ENCODE results near the gene COG2. TPM values are rescaled to one million over a fixed set of nuclear protein-coding genes. Genes with fewer than 3 reads are reported as not detected.

COG2 gene
- total and polyA plus RNA-seq, 2 of the 13 experiments (the other 11 are each of a cell fraction or from before 2014, with no cell fraction given) = 16.8 to 36.3 TPM

DNA sequence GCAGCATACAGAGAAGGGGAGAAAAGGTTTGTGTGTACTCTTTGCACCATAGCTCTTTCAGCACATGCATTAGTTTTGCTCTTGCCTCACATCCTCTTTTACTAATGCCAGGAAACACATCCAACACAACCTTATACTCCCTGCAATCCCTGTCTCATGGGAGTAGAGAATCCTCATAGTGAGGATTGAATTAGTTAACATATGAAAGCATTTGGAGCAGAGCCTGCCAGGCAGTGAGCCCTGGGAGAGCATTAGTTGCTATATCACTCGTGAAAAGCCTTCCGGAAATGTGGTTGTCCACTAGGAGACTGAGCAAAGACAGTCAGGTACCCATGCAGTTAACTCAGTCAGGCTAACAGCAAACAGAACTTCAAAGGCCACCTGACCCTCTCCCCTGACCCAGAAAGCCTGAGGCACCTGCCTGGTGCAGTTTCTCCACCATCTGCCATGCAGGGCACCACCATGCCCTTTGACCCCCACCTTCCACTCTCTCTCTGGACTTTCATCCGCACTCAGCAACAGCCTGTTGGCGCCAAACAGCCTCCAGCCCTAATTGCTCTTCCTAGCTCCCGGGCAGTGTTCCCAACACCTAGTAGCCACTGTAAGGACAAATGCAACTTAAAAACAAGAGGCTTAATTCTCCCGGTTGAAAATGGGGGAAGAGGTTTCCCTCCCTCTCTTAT is 86.6 kb downstream of the COG2 start (continued):
- TF ChIP-seq, protein P1, sequence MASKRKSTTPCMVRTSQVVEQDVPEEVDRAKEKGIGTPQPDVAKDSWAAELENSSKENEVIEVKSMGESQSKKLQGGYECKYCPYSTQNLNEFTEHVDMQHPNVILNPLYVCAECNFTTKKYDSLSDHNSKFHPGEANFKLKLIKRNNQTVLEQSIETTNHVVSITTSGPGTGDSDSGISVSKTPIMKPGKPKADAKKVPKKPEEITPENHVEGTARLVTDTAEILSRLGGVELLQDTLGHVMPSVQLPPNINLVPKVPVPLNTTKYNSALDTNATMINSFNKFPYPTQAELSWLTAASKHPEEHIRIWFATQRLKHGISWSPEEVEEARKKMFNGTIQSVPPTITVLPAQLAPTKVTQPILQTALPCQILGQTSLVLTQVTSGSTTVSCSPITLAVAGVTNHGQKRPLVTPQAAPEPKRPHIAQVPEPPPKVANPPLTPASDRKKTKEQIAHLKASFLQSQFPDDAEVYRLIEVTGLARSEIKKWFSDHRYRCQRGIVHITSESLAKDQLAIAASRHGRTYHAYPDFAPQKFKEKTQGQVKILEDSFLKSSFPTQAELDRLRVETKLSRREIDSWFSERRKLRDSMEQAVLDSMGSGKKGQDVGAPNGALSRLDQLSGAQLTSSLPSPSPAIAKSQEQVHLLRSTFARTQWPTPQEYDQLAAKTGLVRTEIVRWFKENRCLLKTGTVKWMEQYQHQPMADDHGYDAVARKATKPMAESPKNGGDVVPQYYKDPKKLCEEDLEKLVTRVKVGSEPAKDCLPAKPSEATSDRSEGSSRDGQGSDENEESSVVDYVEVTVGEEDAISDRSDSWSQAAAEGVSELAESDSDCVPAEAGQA (IDR thresholded peaks at IDR 0.05; ENCODE audit: low read depth) = peak; percentile 45; the same call in 1 of the 2 replicates
- TF ChIP-seq, protein P1 (CRISPR knock-in tag; IDR thresholded peaks at IDR 0.05; ENCODE audit: borderline replicate concordance) = no peak
- TF ChIP-seq POLR2AphosphoS2 (IDR thresholded peaks at IDR 0.05; ENCODE audit: low read depth, low read length) = no peak
- TF ChIP-seq SMARCE1 (IDR thresholded peaks at IDR 0.05; ENCODE audit: borderline replicate concordance) = no peak
- TF ChIP-seq FIP1L1 (IDR thresholded peaks at IDR 0.05; ENCODE audit: borderline replicate concordance, insufficient read depth, low read depth, low read length) = no peak
- TF ChIP-seq, protein P2, sequence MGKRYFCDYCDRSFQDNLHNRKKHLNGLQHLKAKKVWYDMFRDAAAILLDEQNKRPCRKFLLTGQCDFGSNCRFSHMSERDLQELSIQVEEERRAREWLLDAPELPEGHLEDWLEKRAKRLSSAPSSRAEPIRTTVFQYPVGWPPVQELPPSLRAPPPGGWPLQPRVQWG (CRISPR knock-in tag; IDR thresholded peaks at IDR 0.05; ENCODE audit: borderline replicate concordance, low read depth) = no peak
- TF ChIP-seq, protein P3, sequence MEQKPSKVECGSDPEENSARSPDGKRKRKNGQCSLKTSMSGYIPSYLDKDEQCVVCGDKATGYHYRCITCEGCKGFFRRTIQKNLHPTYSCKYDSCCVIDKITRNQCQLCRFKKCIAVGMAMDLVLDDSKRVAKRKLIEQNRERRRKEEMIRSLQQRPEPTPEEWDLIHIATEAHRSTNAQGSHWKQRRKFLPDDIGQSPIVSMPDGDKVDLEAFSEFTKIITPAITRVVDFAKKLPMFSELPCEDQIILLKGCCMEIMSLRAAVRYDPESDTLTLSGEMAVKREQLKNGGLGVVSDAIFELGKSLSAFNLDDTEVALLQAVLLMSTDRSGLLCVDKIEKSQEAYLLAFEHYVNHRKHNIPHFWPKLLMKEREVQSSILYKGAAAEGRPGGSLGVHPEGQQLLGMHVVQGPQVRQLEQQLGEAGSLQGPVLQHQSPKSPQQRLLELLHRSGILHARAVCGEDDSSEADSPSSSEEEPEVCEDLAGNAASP (CRISPR knock-in tag; IDR thresholded peaks at IDR 0.05; ENCODE audit: borderline replicate concordance) = peak; percentile 92; the same call in 1 of the 2 replicates
- TF ChIP-seq PAWR (CRISPR knock-in tag; IDR thresholded peaks at IDR 0.05; ENCODE audit: borderline replicate concordance) = no peak
- TF ChIP-seq, protein P4, sequence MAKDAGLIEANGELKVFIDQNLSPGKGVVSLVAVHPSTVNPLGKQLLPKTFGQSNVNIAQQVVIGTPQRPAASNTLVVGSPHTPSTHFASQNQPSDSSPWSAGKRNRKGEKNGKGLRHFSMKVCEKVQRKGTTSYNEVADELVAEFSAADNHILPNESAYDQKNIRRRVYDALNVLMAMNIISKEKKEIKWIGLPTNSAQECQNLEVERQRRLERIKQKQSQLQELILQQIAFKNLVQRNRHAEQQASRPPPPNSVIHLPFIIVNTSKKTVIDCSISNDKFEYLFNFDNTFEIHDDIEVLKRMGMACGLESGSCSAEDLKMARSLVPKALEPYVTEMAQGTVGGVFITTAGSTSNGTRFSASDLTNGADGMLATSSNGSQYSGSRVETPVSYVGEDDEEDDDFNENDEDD (CRISPR knock-in tag; IDR thresholded peaks at IDR 0.05; ENCODE audit: borderline replicate concordance) = peak; percentile 96
- TF ChIP-seq ZKSCAN8 (CRISPR knock-in tag; IDR thresholded peaks at IDR 0.05; ENCODE audit: borderline replicate concordance) = peak; percentile 92
- TF ChIP-seq ZSCAN30 (CRISPR knock-in tag; IDR thresholded peaks at IDR 0.05) = no peak
- TF ChIP-seq ZNF329 (CRISPR knock-in tag; IDR thresholded peaks at IDR 0.05; ENCODE audit: low read depth) = no peak
- peak; percentile 28; the same call in 1 of the 2 replicates for TF ChIP-seq PHF8 (CRISPR knock-in tag; IDR thresholded peaks at IDR 0.05)
- TF ChIP-seq ZBTB20 (CRISPR knock-in tag; IDR thresholded peaks at IDR 0.05; ENCODE audit: borderline replicate concordance, low read depth) = peak; percentile 93
- TF ChIP-seq ZNF12 (CRISPR knock-in tag; IDR thresholded peaks at IDR 0.05) = peak; percentile 77
- TF ChIP-seq HES4 (CRISPR knock-in tag; IDR thresholded peaks at IDR 0.05; ENCODE audit: borderline replicate concordance) = no peak
- peak; percentile 54 for TF ChIP-seq RAD21 (CRISPR knock-in tag; IDR thresholded peaks at IDR 0.05)
- TF ChIP-seq NR2F2 (IDR thresholded peaks at IDR 0.05; ENCODE audit: borderline replicate concordance, low read depth) = peak; percentile 99
